Measurements from ENCODE around the gene RINL.
A peak's percentile ranks its signal among the peaks of the same experiment; 100 is the strongest.
"Not testable (repeated sequence)": the region's sequence is repeated elsewhere in the genome, so short reads cannot be mapped to it uniquely, and the experiment has no call there.

The RINL gene

DNA sequence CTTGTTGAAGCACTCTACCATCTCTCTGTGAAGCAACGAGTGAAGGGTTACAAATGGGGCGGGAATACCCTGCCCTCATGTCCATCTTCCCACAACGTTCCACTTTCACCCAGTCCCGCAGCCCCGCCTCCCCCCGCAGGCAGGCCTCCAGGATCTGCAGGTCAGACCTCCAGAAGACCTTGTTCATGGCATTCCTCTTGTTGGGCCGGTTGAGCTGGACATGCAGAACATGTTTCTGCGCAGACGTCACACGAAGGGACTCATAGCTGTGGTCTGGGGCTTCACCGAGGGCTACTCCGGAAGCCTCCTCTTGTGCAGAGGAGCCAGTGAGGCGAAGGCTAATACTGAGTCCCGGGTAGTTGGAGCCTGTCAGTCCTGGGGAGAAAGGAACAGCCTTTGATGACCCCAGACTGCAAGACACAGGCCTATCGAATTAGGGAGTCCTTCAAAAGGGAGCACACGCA is 46.9 kb downstream of the RINL start:
- peaks cover 43% of the 10 kb centered on the region for H3K36me3 ChIP-seq (ENCODE audit: control insufficient read depth, insufficient read depth, low read length)
- H3K27ac ChIP-seq (ENCODE audit: low read depth, low read length, severe bottlenecking), result peak overlapping the region; percentile 98
- peak overlapping the region; percentile 65 for H3K4me3 ChIP-seq (ENCODE audit: extremely low read depth, insufficient read depth, low read length, poor library complexity, severe bottlenecking)
- peaks cover 5% of the 10 kb centered on the region for H3K4me1 ChIP-seq (ENCODE audit: control insufficient read depth, insufficient read depth, low read length, poor library complexity, severe bottlenecking)
- H3K9me3 ChIP-seq (ENCODE audit: control insufficient read depth, low read length), result no peaks in the 10 kb centered on the region
- WGBS, 2 experiments (ENCODE audit: insufficient coverage in 2 of 2), result 18 to 21% methylated on average over 13 to 15 of the region's 16 CpGs

DNA sequence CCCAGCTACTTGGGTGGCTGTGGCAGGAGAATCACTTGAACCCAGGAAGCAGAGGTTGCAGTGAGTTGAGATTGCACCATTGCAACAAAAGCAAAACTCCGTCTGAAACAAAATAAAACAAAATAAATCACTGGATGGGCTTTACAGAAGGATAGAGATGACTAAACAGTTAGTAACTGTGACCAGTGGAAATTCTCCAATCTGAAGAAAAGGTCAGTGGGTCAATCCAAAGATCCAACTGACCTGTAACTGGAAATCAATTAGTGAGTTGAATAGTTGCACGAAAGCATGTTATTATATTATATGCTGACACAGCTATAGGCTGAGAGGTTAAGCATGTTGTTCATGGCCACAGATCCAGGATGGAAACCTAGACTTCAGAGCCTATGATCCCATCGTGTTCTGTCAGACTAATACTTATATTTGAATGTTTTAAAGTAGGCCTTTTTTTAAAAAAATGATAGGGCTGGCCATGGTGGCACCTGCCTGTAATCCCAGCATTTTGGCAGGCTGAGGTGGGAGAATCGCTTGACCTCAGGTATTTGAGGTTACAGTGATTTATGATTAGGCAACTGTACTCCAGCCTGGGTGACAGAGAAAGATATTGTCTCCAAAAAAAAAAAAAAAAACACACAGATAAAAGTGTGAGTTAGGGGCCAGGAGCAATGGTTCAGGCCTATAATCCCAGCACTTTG is 47.9 kb downstream of the RINL start:
- peaks cover 34% of the 10 kb centered on the region for H3K36me3 ChIP-seq (ENCODE audit: control insufficient read depth, insufficient read depth, low read length)
- no peak overlapping the region for H3K4me3 ChIP-seq (ENCODE audit: extremely low read depth, insufficient read depth, low read length, poor library complexity, severe bottlenecking)
- 93% methylated on average over 3 of the region's 4 CpGs for WGBS, 2 experiments (ENCODE audit: insufficient coverage in 2 of 2)
- peaks cover 5% of the 10 kb centered on the region for H3K4me1 ChIP-seq (ENCODE audit: control insufficient read depth, insufficient read depth, low read length, poor library complexity, severe bottlenecking)
- H3K9me3 ChIP-seq (ENCODE audit: control insufficient read depth, low read length), result no peaks in the 10 kb centered on the region
- peak overlapping the region; percentile 2 for H3K27ac ChIP-seq (ENCODE audit: low read depth, low read length, severe bottlenecking)

DNA sequence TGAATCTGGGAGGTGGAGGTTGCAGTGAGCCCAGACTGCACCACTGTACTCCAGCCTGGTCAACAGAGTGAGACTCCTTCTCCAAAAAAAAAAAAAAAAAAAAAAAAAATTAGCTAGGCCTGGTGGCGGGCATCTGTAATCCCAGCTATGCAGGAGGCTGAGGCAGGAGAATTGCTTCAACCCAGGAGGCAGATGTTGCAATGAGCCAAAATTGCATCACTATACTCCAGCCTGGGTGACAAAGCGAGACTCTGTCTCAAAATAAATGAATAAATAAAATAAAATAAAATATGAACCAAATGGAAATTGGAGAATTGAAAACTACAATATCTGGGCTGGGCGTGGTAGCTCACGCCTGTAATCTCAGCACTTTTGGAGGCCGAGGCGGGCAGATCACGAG is 48.9 kb downstream of the RINL start:
- peaks cover 32% of the 10 kb centered on the region for H3K36me3 ChIP-seq (ENCODE audit: control insufficient read depth, insufficient read depth, low read length)
- not testable (repeated sequence) for H3K27ac ChIP-seq (ENCODE audit: low read depth, low read length, severe bottlenecking); H3K4me3 ChIP-seq (ENCODE audit: extremely low read depth, insufficient read depth, low read length, poor library complexity, severe bottlenecking); H3K4me1 ChIP-seq (ENCODE audit: control insufficient read depth, insufficient read depth, low read length, poor library complexity, severe bottlenecking); H3K9me3 ChIP-seq (ENCODE audit: control insufficient read depth, low read length)
- 96% methylated on average over 4 of the region's 7 CpGs; no CpG with 5 or more reads in 1 of the 2 experiments for WGBS, 2 experiments (ENCODE audit: insufficient coverage in 2 of 2)

DNA sequence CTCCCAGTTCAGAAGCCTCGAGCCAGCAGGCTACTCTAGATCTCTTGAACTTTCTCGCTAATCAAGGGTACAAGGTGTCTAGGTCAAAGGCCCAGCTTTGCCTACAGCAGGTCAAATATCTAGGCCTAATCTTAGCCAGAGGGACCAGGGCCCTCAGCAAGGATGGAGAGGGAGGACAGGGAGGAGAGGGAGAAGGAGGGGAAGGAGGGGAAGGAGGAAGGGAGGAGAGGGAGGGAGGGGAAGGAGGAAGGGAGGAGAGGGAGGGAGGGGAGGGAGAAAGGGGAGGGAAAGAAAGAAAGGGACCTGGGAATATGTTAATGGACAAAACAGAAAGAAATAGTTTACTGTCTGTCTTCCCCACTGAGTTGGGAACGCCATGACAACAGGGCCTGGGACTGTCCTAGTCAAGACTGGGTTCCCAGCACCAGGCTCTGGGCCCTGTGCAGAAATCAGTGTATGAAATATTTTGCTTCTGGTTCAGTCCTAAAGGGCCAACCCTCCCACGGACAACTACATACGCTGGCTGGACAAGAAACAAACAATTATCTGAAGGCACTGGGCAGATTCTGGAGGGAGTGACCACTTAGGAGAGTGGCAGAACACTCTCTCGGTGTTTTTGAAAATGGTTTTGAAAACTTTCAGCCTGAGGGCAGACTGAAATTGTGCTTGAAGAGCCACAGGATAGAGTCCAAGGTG is 51.1 kb downstream of the RINL start:
- no peak overlapping the region for H3K27ac ChIP-seq (ENCODE audit: low read depth, low read length, severe bottlenecking)
- WGBS, 2 experiments (ENCODE audit: insufficient coverage in 2 of 2), result 60 to 69% methylated on average over 3 to 4 of the region's 6 CpGs
- H3K36me3 ChIP-seq (ENCODE audit: control insufficient read depth, insufficient read depth, low read length), result peaks cover 39% of the 10 kb centered on the region
- peaks cover 13% of the 10 kb centered on the region for H3K4me1 ChIP-seq (ENCODE audit: control insufficient read depth, insufficient read depth, low read length, poor library complexity, severe bottlenecking)
- H3K4me3 ChIP-seq (ENCODE audit: extremely low read depth, insufficient read depth, low read length, poor library complexity, severe bottlenecking), result no peak overlapping the region
- no peaks in the 10 kb centered on the region for H3K9me3 ChIP-seq (ENCODE audit: control insufficient read depth, low read length)

DNA sequence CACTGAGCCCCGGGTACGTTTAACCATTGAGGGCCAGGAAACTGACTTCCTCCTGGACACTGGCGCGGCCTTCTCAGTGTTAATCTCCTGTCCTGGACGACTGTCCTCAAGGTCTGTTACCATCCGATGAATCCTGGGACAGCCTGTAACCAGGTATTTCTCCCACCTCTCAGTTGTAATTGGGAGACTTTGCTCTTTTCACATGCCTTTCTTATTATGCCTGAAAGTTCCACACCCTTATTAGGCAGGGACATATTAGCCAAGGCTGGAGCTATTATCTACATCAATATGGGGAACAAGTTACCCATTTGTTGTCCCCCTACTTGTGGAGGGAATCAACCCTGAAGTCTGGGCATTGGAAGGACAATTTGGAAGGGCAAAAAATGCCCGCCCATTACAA is 52.1 kb downstream of the RINL start:
- not testable (repeated sequence) for H3K4me3 ChIP-seq (ENCODE audit: extremely low read depth, insufficient read depth, low read length, poor library complexity, severe bottlenecking); H3K9me3 ChIP-seq (ENCODE audit: control insufficient read depth, low read length); H3K27ac ChIP-seq (ENCODE audit: low read depth, low read length, severe bottlenecking)
- 91 to 92% methylated on average over 4 to 6 of the region's 7 CpGs for WGBS, 2 experiments (ENCODE audit: insufficient coverage in 2 of 2)
- Histone ChIP-seq H3K4me1 (ENCODE audit: control insufficient read depth, insufficient read depth, low read length, poor library complexity, severe bottlenecking) (peaks cover 11% of the 10 kb centered on the region), H3K36me3 (ENCODE audit: control insufficient read depth, insufficient read depth, low read length) (peaks cover 39% of the 10 kb centered on the region)

DNA sequence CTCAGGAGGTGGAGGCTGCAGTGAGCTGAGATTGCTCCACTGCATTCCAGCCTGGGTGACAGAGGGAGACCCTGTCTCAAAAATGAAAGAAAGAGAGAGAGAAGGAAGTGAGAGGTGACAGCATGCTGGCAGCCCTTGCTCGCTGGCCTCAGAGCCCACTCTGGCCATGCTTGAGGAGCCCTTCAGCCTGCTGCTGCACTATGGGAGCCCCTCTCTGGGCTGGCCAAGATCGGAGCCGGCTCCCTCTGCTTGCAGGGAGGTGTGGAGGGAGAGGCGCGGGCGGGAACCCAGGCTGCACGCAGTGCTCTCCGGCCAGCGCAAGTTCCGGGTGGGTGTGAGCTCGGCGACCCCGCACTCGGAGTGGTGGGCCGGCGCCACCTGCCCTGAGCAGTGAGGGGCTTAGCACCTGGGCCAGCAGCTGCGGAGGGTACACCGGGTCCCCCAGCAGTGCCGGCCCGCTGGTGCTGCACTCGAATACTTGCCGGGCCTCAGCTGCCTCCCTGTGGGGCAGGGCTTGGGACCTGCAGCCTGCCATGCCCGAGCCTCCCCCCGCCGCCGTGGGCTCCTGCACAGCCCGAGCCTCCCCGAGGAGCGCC is 56.7 kb downstream of the RINL start:
- peaks cover 13% of the 10 kb centered on the region for H3K36me3 ChIP-seq (ENCODE audit: control insufficient read depth, insufficient read depth, low read length)
- H3K4me3 ChIP-seq (ENCODE audit: extremely low read depth, insufficient read depth, low read length, poor library complexity, severe bottlenecking); H3K27ac ChIP-seq (ENCODE audit: low read depth, low read length, severe bottlenecking); H3K9me3 ChIP-seq (ENCODE audit: control insufficient read depth, low read length): not testable (repeated sequence)
- 94 to 97% methylated on average over 10 to 26 of the region's 29 CpGs for WGBS, 2 experiments (ENCODE audit: insufficient coverage in 2 of 2)
- H3K4me1 ChIP-seq (ENCODE audit: control insufficient read depth, insufficient read depth, low read length, poor library complexity, severe bottlenecking), result peaks cover 13% of the 10 kb centered on the region

DNA sequence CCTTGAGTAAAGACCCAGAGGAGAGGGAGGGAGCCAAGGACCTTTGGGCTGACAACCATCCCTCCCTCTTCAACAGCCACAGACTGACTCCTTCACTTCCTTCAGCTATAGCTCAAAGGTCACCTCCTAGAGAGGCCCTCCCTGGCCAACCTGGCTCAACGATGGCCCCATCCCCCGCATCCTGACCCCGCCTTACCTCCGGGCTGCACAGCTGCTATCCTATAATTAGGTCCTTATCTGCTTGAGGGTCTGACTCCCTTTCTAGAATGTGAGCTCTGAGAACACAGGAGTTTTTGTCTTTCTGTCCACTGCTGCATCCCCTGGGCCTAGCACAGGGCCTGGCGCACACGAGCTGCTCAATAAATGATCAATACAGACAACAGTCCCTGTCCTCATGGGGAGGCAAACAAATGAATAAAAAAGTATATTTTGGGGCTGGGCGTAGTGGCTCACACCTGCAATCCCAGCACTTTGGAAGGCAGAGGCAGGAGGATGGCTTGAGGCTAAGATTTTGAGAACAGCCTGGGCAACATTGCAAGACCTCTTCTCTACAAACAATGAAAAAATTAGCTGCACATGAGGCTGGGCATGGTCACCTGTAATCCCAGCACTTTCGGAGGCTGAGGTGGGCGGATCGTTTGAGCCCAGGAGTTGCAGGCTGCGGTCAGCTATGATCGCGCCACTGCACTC is 58.7 kb downstream of the RINL start:
- 82 to 94% methylated on average over 7 to 10 of the region's 13 CpGs for WGBS, 2 experiments (ENCODE audit: insufficient coverage in 2 of 2)
- H3K9me3 ChIP-seq (ENCODE audit: control insufficient read depth, low read length), result no peaks in the 10 kb centered on the region
- H3K36me3 ChIP-seq (ENCODE audit: control insufficient read depth, insufficient read depth, low read length), result peaks cover 22% of the 10 kb centered on the region
- peak overlapping the region; percentile 23 for H3K27ac ChIP-seq (ENCODE audit: low read depth, low read length, severe bottlenecking)
- peaks cover 9% of the 10 kb centered on the region for H3K4me1 ChIP-seq (ENCODE audit: control insufficient read depth, insufficient read depth, low read length, poor library complexity, severe bottlenecking)
- H3K4me3 ChIP-seq (ENCODE audit: extremely low read depth, insufficient read depth, low read length, poor library complexity, severe bottlenecking), result no peak overlapping the region

Data from mesodermal cell (in vitro differentiated cells).